ENCODE measurements around the gene LARGE1. TPM values are rescaled to one million over a fixed set of nuclear protein-coding genes. Genes with fewer than 3 reads are reported as not detected.

LARGE1 gene
- total RNA-seq, 1 experiment from 2014 or later = 5.2 TPM

DNA sequence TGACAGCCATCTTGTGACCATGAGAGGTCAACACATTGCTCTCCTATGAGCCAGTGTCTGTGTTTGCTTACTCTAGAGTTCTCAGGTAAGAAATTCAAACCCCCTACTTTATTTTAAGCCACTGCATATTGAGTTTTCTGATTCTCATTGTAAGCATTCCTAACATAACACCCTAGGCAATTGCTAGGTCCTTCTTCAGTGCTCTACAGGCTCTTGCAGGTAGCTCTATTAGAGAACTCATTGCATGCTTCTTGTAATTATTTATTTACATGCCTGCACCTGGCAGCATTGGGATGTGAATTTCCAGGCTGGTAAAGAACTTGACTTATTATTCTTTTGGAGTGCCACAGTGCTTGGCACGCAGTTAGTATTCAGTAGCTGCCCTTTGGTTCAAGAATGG lies 573.3 kb downstream of the LARGE1 start:
- CTCF ChIA-PET = interaction anchor here (0.6 to 1.3 kb wide), 2 partner anchors 10 to 45 kb away, joined by 3 read pairs; no protein-coding TSS in a partner anchor
- BruUV-seq (replicated peaks) = no TSS peak

DNA sequence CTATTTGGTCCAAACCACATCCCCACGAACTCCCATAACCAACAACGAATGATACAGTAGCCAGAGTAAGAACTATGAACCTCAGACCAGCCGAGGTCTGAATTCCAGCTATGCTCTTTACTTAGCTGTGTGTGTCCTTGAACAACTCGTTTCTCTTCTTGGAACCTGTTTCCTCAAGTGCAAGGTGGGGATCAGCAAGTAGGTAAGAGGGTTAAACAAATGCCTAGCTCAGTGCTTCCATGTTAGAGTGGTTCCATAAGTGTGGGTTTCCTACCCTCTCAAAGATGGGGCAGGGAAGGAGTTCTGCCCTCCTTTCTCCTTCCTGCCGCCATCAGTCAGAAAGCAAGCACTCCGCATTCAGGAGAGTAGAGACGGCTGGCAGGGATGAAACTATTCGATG lies 578.7 kb downstream of the LARGE1 start:
- Mint-ChIP-seq H3K9me3 (ENCODE audit: unreplicated experiment) (no peaks in the 10 kb centered on the region), H3K4me1 (ENCODE audit: insufficient read depth, unreplicated experiment) (no peaks in the 10 kb centered on the region), H3K27me3 (ENCODE audit: insufficient read depth, unreplicated experiment) (no peaks in the 10 kb centered on the region), H3K36me3 (ENCODE audit: insufficient read depth, unreplicated experiment) (no peaks in the 10 kb centered on the region), H3K4me3 (ENCODE audit: unreplicated experiment) (no peak overlapping the region), H3K27ac (ENCODE audit: low read depth, unreplicated experiment) (no peak overlapping the region)
- intact Hi-C loops (cut with micrococcal nuclease) = no loop called here
- no peak for DNase-seq (ENCODE audit: unreplicated experiment)
- TF ChIP-seq, protein P1, sequence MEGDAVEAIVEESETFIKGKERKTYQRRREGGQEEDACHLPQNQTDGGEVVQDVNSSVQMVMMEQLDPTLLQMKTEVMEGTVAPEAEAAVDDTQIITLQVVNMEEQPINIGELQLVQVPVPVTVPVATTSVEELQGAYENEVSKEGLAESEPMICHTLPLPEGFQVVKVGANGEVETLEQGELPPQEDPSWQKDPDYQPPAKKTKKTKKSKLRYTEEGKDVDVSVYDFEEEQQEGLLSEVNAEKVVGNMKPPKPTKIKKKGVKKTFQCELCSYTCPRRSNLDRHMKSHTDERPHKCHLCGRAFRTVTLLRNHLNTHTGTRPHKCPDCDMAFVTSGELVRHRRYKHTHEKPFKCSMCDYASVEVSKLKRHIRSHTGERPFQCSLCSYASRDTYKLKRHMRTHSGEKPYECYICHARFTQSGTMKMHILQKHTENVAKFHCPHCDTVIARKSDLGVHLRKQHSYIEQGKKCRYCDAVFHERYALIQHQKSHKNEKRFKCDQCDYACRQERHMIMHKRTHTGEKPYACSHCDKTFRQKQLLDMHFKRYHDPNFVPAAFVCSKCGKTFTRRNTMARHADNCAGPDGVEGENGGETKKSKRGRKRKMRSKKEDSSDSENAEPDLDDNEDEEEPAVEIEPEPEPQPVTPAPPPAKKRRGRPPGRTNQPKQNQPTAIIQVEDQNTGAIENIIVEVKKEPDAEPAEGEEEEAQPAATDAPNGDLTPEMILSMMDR (IDR thresholded peaks at IDR 0.05; ENCODE audit: unreplicated experiment) = no peak
- ChIA-PET CTCF (no interaction called here), POLR2A (no interaction called here)
- no TSS peak for BruUV-seq (replicated peaks)

More for the DNA sequence above, 573.3 kb downstream of the LARGE1 start:
- H3K27me3 Mint-ChIP-seq (ENCODE audit: insufficient read depth, unreplicated experiment) = no peaks in the 10 kb centered on the region
- intact Hi-C loops (cut with micrococcal nuclease) = no loop called here
- POLR2A ChIA-PET = no interaction called here
- no peak for DNase-seq (ENCODE audit: unreplicated experiment)
- H3K4me3 Mint-ChIP-seq (ENCODE audit: unreplicated experiment) = no peak overlapping the region
- H3K36me3 Mint-ChIP-seq (ENCODE audit: insufficient read depth, unreplicated experiment) = no peaks in the 10 kb centered on the region
- peaks cover 9% of the 10 kb centered on the region for H3K4me1 Mint-ChIP-seq (ENCODE audit: insufficient read depth, unreplicated experiment)
- no peak overlapping the region for H3K27ac Mint-ChIP-seq (ENCODE audit: low read depth, unreplicated experiment)
- TF ChIP-seq, protein P1 (IDR thresholded peaks at IDR 0.05; ENCODE audit: unreplicated experiment) = no peak
- no peaks in the 10 kb centered on the region for H3K9me3 Mint-ChIP-seq (ENCODE audit: unreplicated experiment)

DNA sequence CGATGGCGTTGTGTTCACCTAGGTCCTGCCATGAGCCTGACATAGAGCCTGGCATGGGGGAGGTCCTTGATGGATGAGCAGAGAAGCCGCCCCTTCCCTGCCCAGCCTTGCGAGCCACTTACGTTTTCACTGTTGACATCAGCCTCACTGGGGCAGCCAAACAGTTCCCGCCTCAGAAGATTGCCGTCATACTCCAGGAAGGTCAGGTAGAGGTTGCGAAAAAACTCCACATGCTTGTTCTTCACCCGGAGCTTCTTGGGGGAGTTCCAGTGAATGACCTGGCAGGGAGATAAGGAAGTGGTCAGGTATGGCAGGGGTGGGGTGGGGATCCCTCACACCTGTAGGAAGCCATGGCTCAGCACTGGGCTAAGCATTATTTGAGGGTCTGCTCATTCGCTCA lies 582.8 kb downstream of the LARGE1 start:
- no peak overlapping the region for H3K4me3 Mint-ChIP-seq (ENCODE audit: unreplicated experiment)
- DNase-seq (ENCODE audit: unreplicated experiment) = no peak
- no TSS peak for BruUV-seq (replicated peaks)
- CTCF ChIA-PET = interaction anchor here (0.7 kb wide), 1 partner anchor 10 kb away, joined by 3 read pairs; no protein-coding TSS in a partner anchor
- TF ChIP-seq, protein P1 (IDR thresholded peaks at IDR 0.05; ENCODE audit: unreplicated experiment) = no peak
- H3K36me3 Mint-ChIP-seq (ENCODE audit: insufficient read depth, unreplicated experiment) = peaks cover 6% of the 10 kb centered on the region
- H3K9me3 Mint-ChIP-seq (ENCODE audit: unreplicated experiment) = no peaks in the 10 kb centered on the region
- POLR2A ChIA-PET = no interaction called here
- no peaks in the 10 kb centered on the region for H3K4me1 Mint-ChIP-seq (ENCODE audit: insufficient read depth, unreplicated experiment)
- no peak overlapping the region for H3K27ac Mint-ChIP-seq (ENCODE audit: low read depth, unreplicated experiment)
- no peaks in the 10 kb centered on the region for H3K27me3 Mint-ChIP-seq (ENCODE audit: insufficient read depth, unreplicated experiment)
- intact Hi-C loops (cut with micrococcal nuclease) = no loop called here

- BruUV-seq (replicated peaks) = no TSS peak
- POLR2A ChIA-PET = no interaction called here
- Mint-ChIP-seq H3K4me3 (ENCODE audit: unreplicated experiment) (no peak overlapping the region), H3K4me1 (ENCODE audit: insufficient read depth, unreplicated experiment) (no peaks in the 10 kb centered on the region), H3K27me3 (ENCODE audit: insufficient read depth, unreplicated experiment) (no peaks in the 10 kb centered on the region), H3K9me3 (ENCODE audit: unreplicated experiment) (no peaks in the 10 kb centered on the region), H3K27ac (ENCODE audit: low read depth, unreplicated experiment) (no peak overlapping the region), H3K36me3 (ENCODE audit: insufficient read depth, unreplicated experiment) (peaks cover 6% of the 10 kb centered on the region)
- intact Hi-C loops (cut with micrococcal nuclease) = no loop called here
- TF ChIP-seq, protein P1 (IDR thresholded peaks at IDR 0.05; ENCODE audit: unreplicated experiment) = no peak
- DNase-seq (ENCODE audit: unreplicated experiment) = no peak
- CTCF ChIA-PET = interaction anchor here (0.6 kb wide), 1 partner anchor 44 kb away, joined by 3 read pairs; no protein-coding TSS in a partner anchor
Observed at GRCh38 chr22:33335611-33336279, 584.5 kb downstream of the LARGE1 start.

Measured in MCF 10A (cell line).